Stimulated activated CD4-positive, alpha-beta T cell treated with anti-CD3 and anti-CD28 coated beads, TNF-alpha, amount 100 ng/mL, for 48 hours (primary cell): ENCODE measurements around the gene ARHGAP22.

Source experiments
- DNase-seq, 3 donors: peaks; one replicate each; pipeline ENCODE4 v3.0.0-alpha.2; 2020; ENCODE audit warnings: low read depth in 3 of 3

The ARHGAP22 gene

GRCh38 chr10:48633381-48634197 lies 28.7 kb upstream of the ARHGAP22 start:
- no peak for DNase-seq

- DNase-seq: no peak
Observed at GRCh38 chr10:48632166-48632565, 27.3 kb upstream of the ARHGAP22 start.

GRCh38 chr10:48627984-48628609 lies 23.2 kb upstream of the ARHGAP22 start:
- DNase-seq: no peak

GRCh38 chr10:48626986-48627731 lies 22.3 kb upstream of the ARHGAP22 start:
- no peak for DNase-seq

GRCh38 chr10:48626447-48626846 lies 21.6 kb upstream of the ARHGAP22 start:
- no peak for DNase-seq

GRCh38 chr10:48625826-48626134 lies 20.9 kb upstream of the ARHGAP22 start:
- DNase-seq: no peak

GRCh38 chr10:48623607-48624132 lies 18.8 kb upstream of the ARHGAP22 start:
- DNase-seq: no peak

- DNase-seq: no peak
Observed at GRCh38 chr10:48623009-48623408, 18.1 kb upstream of the ARHGAP22 start.

- DNase-seq: no peak
Observed at GRCh38 chr10:48620719-48621118, 15.8 kb upstream of the ARHGAP22 start.

GRCh38 chr10:48616436-48616835 lies 11.6 kb upstream of the ARHGAP22 start:
- no peak for DNase-seq

- no peak for DNase-seq
Observed at GRCh38 chr10:48614481-48615390, 9.9 kb upstream of the ARHGAP22 start.

- DNase-seq: no peak
Observed at GRCh38 chr10:48613016-48613415, 8.1 kb upstream of the ARHGAP22 start.

- no peak for DNase-seq
Observed at GRCh38 chr10:48612236-48612943, 7.5 kb upstream of the ARHGAP22 start.

- no peak for DNase-seq
Observed at GRCh38 chr10:48611133-48611532, 6.3 kb upstream of the ARHGAP22 start.

- DNase-seq: no peak
Observed at GRCh38 chr10:48610585-48611093, 5.8 kb upstream of the ARHGAP22 start.

- DNase-seq: no peak
Observed at GRCh38 chr10:48609899-48610584, 5.2 kb upstream of the ARHGAP22 start.

- DNase-seq: no peak
Observed at GRCh38 chr10:48609441-48609840, 4.6 kb upstream of the ARHGAP22 start.

- DNase-seq: no peak
Observed at GRCh38 chr10:48608976-48609375, 4.1 kb upstream of the ARHGAP22 start.

GRCh38 chr10:48608279-48608681 lies 3.4 kb upstream of the ARHGAP22 start:
- peak in 2 of 3 donors; percentile 5 to 8 for DNase-seq
